ENCODE measurements around the gene SNRPD2. TPM values are rescaled to one million over a fixed set of nuclear protein-coding genes. Genes with fewer than 3 reads are reported as not detected.

Gene SNRPD2
- total RNA-seq, 3 donors from 2014 or later, result 175 to 238 (median 191) TPM

DNA sequence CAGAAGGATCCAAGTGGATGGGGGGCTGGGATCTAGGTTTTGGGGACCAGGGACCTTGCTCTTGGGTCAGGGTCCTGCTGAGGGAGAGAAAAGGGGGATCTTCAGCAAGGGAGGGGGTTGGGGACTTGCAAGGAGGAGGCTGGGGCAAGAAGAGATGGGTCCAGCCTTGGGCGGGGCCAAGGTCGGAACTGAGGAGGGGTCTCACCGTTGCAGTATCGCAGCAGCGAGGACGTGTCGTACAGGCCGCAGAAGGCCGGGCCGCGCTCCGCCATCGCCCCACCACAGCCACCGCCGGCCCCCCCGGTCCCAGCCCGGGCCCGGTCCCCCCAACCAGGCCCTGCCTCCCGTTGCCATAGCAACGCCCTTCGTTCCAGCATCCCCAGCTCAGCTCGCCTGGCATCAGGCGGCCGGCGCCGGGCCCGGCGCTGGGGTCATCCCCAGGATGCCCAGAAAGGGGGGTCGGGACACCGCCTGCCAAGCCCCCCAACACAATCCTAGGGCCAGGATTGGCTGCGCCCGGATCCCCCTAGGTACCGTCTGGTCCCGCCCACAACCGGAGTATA lies 46.6 kb downstream of the SNRPD2 start:
- no peak for DNase-seq (ENCODE audit: low spot score in 2 of 2)
- Histone ChIP-seq H3K36me3 (no peaks in the 10 kb centered on the region), H3K9me3 (no peaks in the 10 kb centered on the region), H3K4me3 (peak overlapping the region; percentile 22 to 61 (median 47)), H3K4me1 (peaks cover 0 to 9% of the 10 kb centered on the region in 2 donors), H3K27ac (peak overlapping the region in 1 of 2 donors; percentile 29), H3K27me3 (no peaks in the 10 kb centered on the region)
- intact Hi-C loops (cut with DNase I; ENCODE audit: low total_unique reads), result no loop called here
- TF ChIP-seq POLR2A (IDR thresholded peaks at IDR 0.05) (no peak), POLR2AphosphoS5 (IDR thresholded peaks at IDR 0.05) (no peak), CTCF (IDR thresholded peaks at IDR 0.05) (no peak)

- Histone ChIP-seq H3K4me1 (peaks cover 0 to 9% of the 10 kb centered on the region in 2 donors), H3K9me3 (no peaks in the 10 kb centered on the region), H3K27ac (no peak overlapping the region), H3K27me3 (no peaks in the 10 kb centered on the region), H3K4me3 (no peak overlapping the region), H3K36me3 (no peaks in the 10 kb centered on the region)
- DNase-seq (ENCODE audit: low spot score in 2 of 2), result no peak
- TF ChIP-seq CTCF (IDR thresholded peaks at IDR 0.05), result no peak
- no peak for TF ChIP-seq POLR2AphosphoS5 (IDR thresholded peaks at IDR 0.05)
- no peak for TF ChIP-seq POLR2A (IDR thresholded peaks at IDR 0.05)
- intact Hi-C loops (cut with DNase I; ENCODE audit: low total_unique reads), result loop anchor here (5.0 kb wide), 1 partner anchor 47 kb away; no protein-coding TSS in a partner anchor
Observed at GRCh38 chr19:45643927-45644771, 47.6 kb downstream of the SNRPD2 start.

- Histone ChIP-seq H3K27ac (no peak overlapping the region), H3K4me3 (peak overlapping the region in 2 of 3 donors; percentile 25 to 32), H3K27me3 (no peaks in the 10 kb centered on the region), H3K36me3 (no peaks in the 10 kb centered on the region), H3K9me3 (no peaks in the 10 kb centered on the region), H3K4me1 (peaks cover 0 to 14% of the 10 kb centered on the region in 2 donors)
- TF ChIP-seq POLR2AphosphoS5 (IDR thresholded peaks at IDR 0.05), result peak; percentile 23 to 38 (median 36)
- TF ChIP-seq POLR2A (IDR thresholded peaks at IDR 0.05), result no peak
- peak; percentile 98 to 99 (median 98) for TF ChIP-seq CTCF (IDR thresholded peaks at IDR 0.05)
- peak; percentile 75 to 83 for DNase-seq (ENCODE audit: low spot score in 2 of 2)
- intact Hi-C loops (cut with DNase I; ENCODE audit: low total_unique reads), result loop anchor here (5.0 kb wide), 1 partner anchor 46 kb away; no protein-coding TSS in a partner anchor
Observed at GRCh38 chr19:45643024-45643926, 48.5 kb downstream of the SNRPD2 start.

DNA sequence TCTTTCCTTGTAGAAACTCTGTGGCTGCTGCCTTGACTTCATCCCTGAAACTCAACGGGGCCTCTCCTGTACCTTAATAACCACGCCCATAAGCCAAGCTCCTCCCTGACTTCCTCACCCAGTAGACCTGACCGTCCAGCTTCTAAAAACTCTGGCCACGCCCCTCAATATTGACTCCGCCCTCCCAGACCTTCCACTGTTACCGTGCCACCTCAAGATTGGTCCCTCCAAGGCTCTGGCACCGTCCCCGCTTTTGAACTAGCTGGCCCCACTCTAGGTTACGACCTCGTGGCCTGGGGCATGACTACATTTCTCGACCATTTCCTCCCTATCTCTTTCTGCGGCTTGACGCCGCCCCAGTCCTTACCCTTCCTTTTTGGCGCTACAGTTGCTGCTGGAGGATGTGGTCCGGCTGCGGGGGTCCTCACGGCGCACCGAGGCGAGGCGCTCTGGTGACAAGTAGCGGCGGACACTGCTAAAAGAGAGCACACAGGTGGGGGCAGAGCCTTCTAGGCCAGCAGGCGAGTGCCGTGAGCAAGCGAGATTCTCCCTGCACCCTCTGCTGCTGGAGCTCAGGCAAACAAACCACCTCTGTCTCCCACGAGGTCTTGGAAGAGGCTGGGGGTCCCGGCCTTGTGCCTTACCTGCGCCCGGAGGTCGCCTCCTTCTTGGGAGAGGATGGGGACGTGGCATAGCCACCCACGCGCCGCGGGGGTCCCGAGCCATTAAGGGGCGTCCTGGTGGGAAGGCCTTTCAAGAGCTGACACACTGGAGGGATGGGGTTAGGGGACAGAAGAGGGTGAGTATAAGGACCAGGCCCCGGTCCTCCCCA lies 50.3 kb downstream of the SNRPD2 start:
- TF ChIP-seq CTCF (IDR thresholded peaks at IDR 0.05) (no peak), POLR2A (IDR thresholded peaks at IDR 0.05) (no peak), POLR2AphosphoS5 (IDR thresholded peaks at IDR 0.05) (no peak)
- Histone ChIP-seq H3K27me3 (no peaks in the 10 kb centered on the region), H3K4me1 (peaks cover 0 to 17% of the 10 kb centered on the region in 2 donors), H3K27ac (peak overlapping the region; percentile 73 to 89), H3K36me3 (no peaks in the 10 kb centered on the region), H3K9me3 (no peaks in the 10 kb centered on the region), H3K4me3 (peak overlapping the region; percentile 38 to 67 (median 52))
- intact Hi-C loops (cut with DNase I; ENCODE audit: low total_unique reads), result loop anchor here (5.0 kb wide), 1 partner anchor 44 kb away; no protein-coding TSS in a partner anchor
- DNase-seq (ENCODE audit: low spot score in 2 of 2), result peak; percentile 87 to 95

All from breast epithelium (tissue), 4 donors.